Spleen (tissue), 11 donors: ENCODE measurements around the gene CNOT6. TPM values are rescaled to one million over a fixed set of nuclear protein-coding genes. Genes with fewer than 3 reads are reported as not detected.

Experiments used
- DNase-seq: peaks from one replicate; pipeline ENCODE4 v3.0.0-alpha.2; 2020
- H3K27ac ChIP-seq, 8 donors: fragments of 200-600 bp; sonication (generic) in 7 of 8; 1 replicate in 4 of 8; 2 replicates in 4 of 8; pipeline versions ENCODE4 v1.5.0 to v1.8.0; 2016 to 2021; ENCODE audit warnings: inconsistent platforms in 4 of 8, mild to moderate bottlenecking in 4 of 8, moderate library complexity in 1 of 8
- H3K27me3 ChIP-seq, 7 donors: fragments of 200-600 bp; sonication (generic) in 6 of 7; replicated peaks in 1 of 7; 1 replicate in 4 of 7; 2 replicates in 3 of 7; pipeline versions ENCODE4 v1.5.0 to v1.8.0; 2016 to 2021; ENCODE audit warnings: inconsistent platforms in 3 of 7, mild to moderate bottlenecking in 1 of 7
- H3K36me3 ChIP-seq, 6 donors: fragments of 200-600 bp; sonication (generic) in 5 of 6; 1 replicate in 4 of 6; 2 replicates in 2 of 6; pipeline versions ENCODE4 v1.5.0 to v1.8.0; 2016 to 2021; ENCODE audit warnings: inconsistent platforms in 2 of 6
- H3K4me1 ChIP-seq, 6 donors: fragments of 200-600 bp; sonication (generic) in 5 of 6; 1 replicate in 3 of 6; 2 replicates in 3 of 6; pipeline versions ENCODE4 v1.5.0 to v1.8.0; 2016 to 2021; ENCODE audit warnings: inconsistent platforms in 3 of 6
- H3K4me3 ChIP-seq, 8 donors: fragments of 200-600 bp; sonication (generic) in 7 of 8; 1 replicate in 4 of 8; 2 replicates in 4 of 8; pipeline versions ENCODE4 v1.5.0 to v1.8.0; 2016 to 2021; ENCODE audit warnings: inconsistent platforms in 4 of 8, mild to moderate bottlenecking in 4 of 8, moderate library complexity in 2 of 8
- H3K9me3 ChIP-seq, 8 donors: fragments of 200-600 bp; sonication (generic) in 7 of 8; 1 replicate in 4 of 8; 2 replicates in 4 of 8; pipeline versions ENCODE4 v1.5.0 to v1.8.0; 2016 to 2021; ENCODE audit warnings: inconsistent platforms in 4 of 8
- POLR2A ChIP-seq, 3 donors: fragments of 450-650 bp; IDR thresholded peaks; one replicate each; pipeline ENCODE4 v1.5.1; 2017; ENCODE audit warnings: antibody characterized with exemption in 3 of 3, mild to moderate bottlenecking in 1 of 3
- POLR2AphosphoS5 ChIP-seq, 3 donors: sonication (generic); formaldehyde crosslinking; IDR thresholded peaks; one replicate each; pipeline ENCODE4 v1.5.1; 2017; ENCODE audit warnings: antibody characterized with exemption in 3 of 3
- WGBS, 5 donors: extraction: QIAGEN DNeasy Blood & Tissue Kit in 3 of 5; methylation state at CpG; one replicate each; pipeline versions ENCODE4 v1.1.5 to v1.1.7; 2013 to 2018; 5-methylcytosine and 5-hydroxymethylcytosine counted together
- intact Hi-C: fragments of 100-400 bp; cut with DNase I; formaldehyde crosslinking; loops from one replicate; pipeline ENCODE4 v1.15.0; 2023; ENCODE audit warnings: low total_unique reads
- polyA plus RNA-seq, 3 donors: library from polyadenylated mRNA; stranded (reverse); fragments of 200-250 nt; gene quantifications; one replicate each; pipeline ENCODE4 v1.2.1, GENCODE V29; 2013
- total RNA-seq, 7 donors: library from RNA; depleted of rRNA in 3 of 7; stranded (reverse); fragments of >200 nt in 3 of 7; fragmentation: NEBNext Ultra II Directional in 4 of 7; extraction: Animal tissue kit (Norgen Biotek cat#: 25700) in 4 of 7; gene quantifications; one replicate each; pipeline versions ENCODE4 v1.1.0 to v1.2.1, GENCODE V29; 2016 to 2021
- TF ChIP-seq, protein P1 (sequence below), 11 experiments: fragments of 200-600 bp in 7 of 11; fragments of 450-650 bp in 4 of 11; sonication (generic) in 4 of 11; IDR thresholded peaks in 8 of 11; conservative IDR thresholded peaks in 3 of 11; 1 replicate in 7 of 11; 2 replicates in 4 of 11; pipeline versions ENCODE4 v1.4.0 to v1.8.0; 2016 to 2021; ENCODE audit warnings: antibody characterized with exemption in 11 of 11, inconsistent platforms in 4 of 11, mild to moderate bottlenecking in 1 of 11
- donor health status: healthy with polysubstance abuse.
- donor health status: DM: no; HTN: no; CAD: no; lungs with moderate emphysema.
- donor health status: DM: no; HTN: no; CAD: no.
- donor health status: Bipolar disorder and iron deficiency.
- donor health status: healthy.
- donor health status: DM: no; HTN: no; CAD: no.
- donor health status: DM: yes; HTN: yes; CAD: no.

CNOT6 gene
- total and polyA plus RNA-seq, 10 donors = 5.5 to 26.5 (median 21.6) TPM

DNA sequence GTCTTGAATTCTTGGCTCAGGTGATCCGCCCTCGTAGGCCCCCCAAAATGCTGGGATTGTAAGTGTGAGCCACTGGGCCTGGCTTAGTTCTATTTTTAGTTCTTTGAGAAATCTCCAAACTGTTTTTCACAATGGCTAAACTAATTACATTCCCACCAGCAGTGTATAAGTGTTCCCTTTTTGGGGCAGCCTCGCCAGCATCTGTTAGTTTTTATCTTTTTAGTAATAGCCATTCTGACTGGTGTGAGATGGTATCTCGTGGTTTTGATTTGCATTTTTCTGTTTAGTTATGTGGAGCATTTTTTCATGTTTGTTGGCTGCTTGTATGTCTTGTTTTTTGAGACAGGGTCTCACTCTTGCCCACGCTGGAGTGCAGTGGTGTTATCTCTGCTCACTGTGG lies 28.2 kb downstream of the CNOT6 start:
- DNase-seq = no peak
- peaks cover 0 to 7% (median 0%) of the 10 kb centered on the region in 6 donors for H3K36me3 ChIP-seq
- H3K4me3 ChIP-seq = no peak overlapping the region
- no peak overlapping the region for H3K27ac ChIP-seq
- intact Hi-C loops = no loop called here
- peaks cover 7 to 96% (median 46%) of the 10 kb centered on the region in 6 donors for H3K4me1 ChIP-seq
- TF ChIP-seq POLR2AphosphoS5 (IDR thresholded peaks at IDR 0.05) (no peak), POLR2A (IDR thresholded peaks at IDR 0.05) (no peak)
- TF ChIP-seq, protein P1, sequence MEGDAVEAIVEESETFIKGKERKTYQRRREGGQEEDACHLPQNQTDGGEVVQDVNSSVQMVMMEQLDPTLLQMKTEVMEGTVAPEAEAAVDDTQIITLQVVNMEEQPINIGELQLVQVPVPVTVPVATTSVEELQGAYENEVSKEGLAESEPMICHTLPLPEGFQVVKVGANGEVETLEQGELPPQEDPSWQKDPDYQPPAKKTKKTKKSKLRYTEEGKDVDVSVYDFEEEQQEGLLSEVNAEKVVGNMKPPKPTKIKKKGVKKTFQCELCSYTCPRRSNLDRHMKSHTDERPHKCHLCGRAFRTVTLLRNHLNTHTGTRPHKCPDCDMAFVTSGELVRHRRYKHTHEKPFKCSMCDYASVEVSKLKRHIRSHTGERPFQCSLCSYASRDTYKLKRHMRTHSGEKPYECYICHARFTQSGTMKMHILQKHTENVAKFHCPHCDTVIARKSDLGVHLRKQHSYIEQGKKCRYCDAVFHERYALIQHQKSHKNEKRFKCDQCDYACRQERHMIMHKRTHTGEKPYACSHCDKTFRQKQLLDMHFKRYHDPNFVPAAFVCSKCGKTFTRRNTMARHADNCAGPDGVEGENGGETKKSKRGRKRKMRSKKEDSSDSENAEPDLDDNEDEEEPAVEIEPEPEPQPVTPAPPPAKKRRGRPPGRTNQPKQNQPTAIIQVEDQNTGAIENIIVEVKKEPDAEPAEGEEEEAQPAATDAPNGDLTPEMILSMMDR (IDR thresholded peaks at IDR 0.05 in 8 of 11, conservative IDR thresholded peaks at IDR 0.05 in 3 of 11) = no peak
- no peaks in the 10 kb centered on the region for H3K9me3 ChIP-seq
- WGBS, 5 donors = 75 to 87% (median 84%) methylated on average over 5 of the region's 5 CpGs
- H3K27me3 ChIP-seq = no peaks in the 10 kb centered on the region

DNA sequence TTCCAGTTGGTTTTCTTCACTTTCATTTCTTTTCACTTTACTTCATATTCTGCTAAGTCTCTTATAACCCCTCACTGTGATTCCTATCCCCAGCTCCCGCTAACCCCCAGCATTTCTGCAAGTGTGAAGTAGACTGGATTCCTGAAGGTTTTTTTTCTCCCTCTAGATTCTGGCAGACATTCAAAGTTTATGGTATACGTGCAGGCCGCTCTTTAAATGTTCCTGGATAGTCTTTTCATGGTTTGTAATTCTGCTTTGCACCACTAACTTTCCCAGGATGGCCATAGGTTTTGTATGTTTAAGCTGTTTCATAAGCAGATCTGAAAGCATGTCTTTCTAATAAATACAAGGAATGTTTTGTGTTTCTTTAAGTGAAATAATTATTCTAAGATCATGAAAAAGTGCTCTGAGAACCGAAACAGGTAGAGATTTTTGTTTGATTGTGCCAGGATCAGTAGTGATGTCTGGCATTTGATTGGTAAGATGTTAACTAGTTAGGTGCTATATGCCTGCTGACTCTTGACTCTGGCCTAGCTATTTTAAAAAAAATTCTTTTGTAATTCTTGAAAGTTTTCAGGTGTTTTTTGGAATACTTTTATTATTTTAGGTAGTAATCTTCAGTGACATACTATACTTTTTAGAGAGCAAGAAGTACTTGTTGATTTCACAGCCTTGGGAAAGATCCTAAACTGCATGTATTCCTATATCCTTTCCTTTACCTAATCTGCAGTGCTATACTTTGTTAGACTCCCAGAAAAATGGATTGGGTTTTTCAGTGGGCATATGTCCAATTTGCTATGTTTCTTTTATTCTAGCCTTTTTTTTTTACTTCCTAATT lies 29.7 kb downstream of the CNOT6 start:
- Histone ChIP-seq H3K9me3 (no peaks in the 10 kb centered on the region), H3K36me3 (peaks cover 0 to 14% (median 0%) of the 10 kb centered on the region in 6 donors), H3K27ac (no peak overlapping the region), H3K4me1 (peaks cover 7 to 81% (median 43%) of the 10 kb centered on the region in 6 donors), H3K4me3 (no peak overlapping the region), H3K27me3 (no peaks in the 10 kb centered on the region)
- intact Hi-C loops = no loop called here
- TF ChIP-seq, protein P1 (IDR thresholded peaks at IDR 0.05 in 8 of 11, conservative IDR thresholded peaks at IDR 0.05 in 3 of 11) = no peak
- TF ChIP-seq POLR2A (IDR thresholded peaks at IDR 0.05) (no peak), POLR2AphosphoS5 (IDR thresholded peaks at IDR 0.05) (no peak)
- DNase-seq = no peak
- 73 to 80% (median 78%) methylated on average over 4 of the region's 4 CpGs for WGBS, 5 donors

DNA sequence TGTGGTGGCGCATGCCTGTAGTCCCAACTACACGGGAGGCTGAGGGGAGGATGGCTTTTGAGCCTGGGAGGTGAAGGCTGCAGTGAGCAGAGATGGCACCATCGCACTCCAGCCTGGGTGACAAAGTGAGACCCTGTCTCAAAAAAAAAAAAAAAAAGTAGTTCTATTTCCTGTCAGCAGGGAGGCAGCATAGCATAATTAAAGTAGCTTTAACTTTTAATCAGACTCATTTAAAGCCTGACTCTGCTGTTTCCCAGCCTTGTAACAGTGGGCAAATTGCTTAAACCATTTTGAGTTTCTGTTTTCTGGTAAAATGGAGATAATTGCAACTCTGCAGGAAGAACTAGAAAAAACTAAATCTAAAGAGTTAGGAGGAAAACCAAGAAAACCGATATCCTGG lies 31.2 kb downstream of the CNOT6 start:
- Histone ChIP-seq H3K27me3 (no peaks in the 10 kb centered on the region), H3K27ac (no peak overlapping the region), H3K36me3 (peaks cover 0 to 29% (median 9%) of the 10 kb centered on the region in 6 donors), H3K4me3 (no peak overlapping the region), H3K9me3 (no peaks in the 10 kb centered on the region), H3K4me1 (peaks cover 5 to 65% (median 39%) of the 10 kb centered on the region in 6 donors)
- TF ChIP-seq, protein P1 (IDR thresholded peaks at IDR 0.05 in 8 of 11, conservative IDR thresholded peaks at IDR 0.05 in 3 of 11) = no peak
- TF ChIP-seq POLR2AphosphoS5 (IDR thresholded peaks at IDR 0.05) (no peak), POLR2A (IDR thresholded peaks at IDR 0.05) (no peak)
- DNase-seq = no peak
- intact Hi-C loops = no loop called here
- WGBS, 5 donors = 72 to 85% (median 81%) methylated on average over 4 of the region's 4 CpGs

DNA sequence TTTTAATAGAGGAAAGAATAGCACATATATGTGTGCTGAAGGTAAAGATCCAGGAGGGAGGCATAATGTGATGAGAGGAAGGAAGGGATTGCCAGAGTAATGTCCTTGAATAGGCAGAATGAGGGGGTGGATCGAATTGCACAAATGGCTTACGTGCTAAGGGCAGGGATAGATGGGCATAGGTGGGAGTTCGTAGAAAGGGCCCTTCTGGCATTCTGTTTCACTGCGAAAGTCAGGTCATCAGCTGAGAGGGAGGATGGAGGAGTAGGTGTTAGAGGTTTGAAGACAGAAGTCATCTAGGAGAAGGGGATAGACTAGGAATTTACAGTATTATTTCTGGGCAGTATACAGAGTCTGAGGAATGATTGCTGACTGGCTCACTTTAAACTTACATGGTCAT lies 32.1 kb downstream of the CNOT6 start:
- no peak overlapping the region for H3K4me3 ChIP-seq
- WGBS, 5 donors = 56 to 70% (median 66%) methylated on average over 4 of the region's 4 CpGs

More for the DNA sequence above, 32.1 kb downstream of the CNOT6 start:
- peaks cover 5 to 57% (median 39%) of the 10 kb centered on the region in 6 donors for H3K4me1 ChIP-seq
- H3K27me3 ChIP-seq = no peaks in the 10 kb centered on the region
- TF ChIP-seq POLR2AphosphoS5 (IDR thresholded peaks at IDR 0.05) = no peak
- TF ChIP-seq POLR2A (IDR thresholded peaks at IDR 0.05) = no peak
- no peak overlapping the region for H3K27ac ChIP-seq
- no peak for DNase-seq
- peaks cover 0 to 36% (median 9%) of the 10 kb centered on the region in 6 donors for H3K36me3 ChIP-seq
- no peaks in the 10 kb centered on the region for H3K9me3 ChIP-seq
- intact Hi-C loops = no loop called here
